HG03571 (cell line): ENCODE results near the gene WDFY2.
"Not testable (repeated sequence)": the region's sequence is repeated elsewhere in the genome, so short reads cannot be mapped to it uniquely, and the experiment has no call there.

ENCODE experiments used
- ATAC-seq: cut with Tn5 transposase; IDR thresholded peaks from one replicate; pipeline ENCODE4 v1.9.1; 2021; ENCODE audit not compliant: unreplicated experiment

Gene WDFY2

DNA sequence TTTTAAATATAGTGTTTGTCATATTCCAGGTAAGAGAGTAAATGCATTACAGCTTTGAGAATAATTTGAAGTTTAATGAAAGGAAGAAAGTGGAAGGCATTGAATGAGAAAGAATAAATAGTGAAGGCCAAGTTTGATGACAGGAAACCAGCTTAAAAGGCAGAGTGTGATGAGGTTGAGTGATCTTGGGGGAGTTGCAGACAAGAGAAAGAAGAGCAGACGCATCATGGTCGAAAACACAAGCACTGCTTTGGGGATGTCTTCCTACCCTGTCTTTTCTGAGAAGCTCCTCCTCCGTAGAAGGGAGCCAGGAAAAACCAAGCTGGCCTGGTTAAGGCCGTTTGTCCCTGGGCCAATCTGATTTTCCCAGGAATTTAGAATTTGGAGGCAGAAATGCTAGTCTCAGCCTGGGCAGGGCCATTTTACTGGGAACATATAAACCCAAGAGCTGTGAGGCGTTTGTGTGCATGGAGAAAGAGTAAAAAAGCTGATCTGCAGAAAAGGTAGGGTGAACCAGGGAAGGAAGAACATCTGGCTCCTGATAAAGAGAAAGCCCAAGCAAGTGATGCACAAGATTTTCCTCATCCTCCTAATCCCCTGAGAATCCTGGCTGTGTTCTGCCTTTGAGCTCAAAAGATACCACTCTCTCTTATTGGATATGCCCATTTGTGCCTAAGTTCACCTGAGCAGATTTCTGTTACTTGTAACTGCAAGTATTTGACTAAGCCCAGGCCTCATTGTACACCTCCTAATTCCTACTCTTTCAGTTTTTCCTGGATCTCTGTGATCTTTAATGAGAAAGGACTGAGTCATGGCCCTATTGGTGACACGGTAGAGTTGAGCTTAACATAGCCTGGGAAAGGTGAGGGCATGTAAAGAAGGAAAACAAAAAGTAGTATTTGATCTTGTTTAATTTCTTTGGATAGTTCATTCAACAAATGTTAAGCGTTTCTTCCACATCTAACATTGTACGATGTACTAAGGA, 80.0 kb downstream of the WDFY2 start:
- ATAC-seq, result no peak

DNA sequence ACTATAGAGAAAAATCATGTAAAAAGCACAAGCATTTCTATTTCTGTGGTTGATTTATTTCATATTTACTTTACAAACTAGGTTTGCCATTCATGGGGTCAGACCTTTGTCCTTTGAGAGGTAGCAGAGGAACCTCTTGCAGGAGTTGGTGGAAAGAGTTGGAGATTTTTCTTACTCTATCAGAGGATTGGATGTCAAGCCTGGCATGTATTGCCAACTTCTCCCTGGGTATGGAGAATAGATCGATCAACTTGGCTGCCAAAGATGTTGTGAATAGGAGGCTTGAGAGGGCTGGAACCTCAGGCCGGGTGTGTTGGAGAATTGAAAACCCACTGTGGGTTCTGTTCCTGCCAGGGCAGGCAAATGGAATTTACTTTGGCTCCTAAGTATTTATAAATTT, 81.2 kb downstream of the WDFY2 start:
- no peak for ATAC-seq

DNA sequence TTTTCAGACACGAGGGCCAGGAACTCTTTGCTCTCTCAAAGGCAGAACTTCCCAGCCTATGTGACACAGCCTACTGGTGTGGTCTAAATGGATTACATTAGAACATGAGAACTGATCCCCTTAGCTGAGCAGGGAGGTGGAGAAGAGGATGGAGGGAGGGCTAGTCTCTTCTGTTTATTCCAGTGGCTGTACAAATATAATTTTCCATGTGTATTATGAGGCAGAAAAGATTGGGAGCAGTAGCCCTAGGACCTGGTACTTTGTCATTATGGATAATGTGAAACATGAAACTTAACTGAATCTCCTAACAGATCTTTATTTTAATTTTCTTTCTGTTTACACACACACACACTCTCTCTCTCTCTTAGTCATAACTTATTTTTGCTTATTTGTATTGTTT, 82.1 kb downstream of the WDFY2 start:
- ATAC-seq, result no peak

DNA sequence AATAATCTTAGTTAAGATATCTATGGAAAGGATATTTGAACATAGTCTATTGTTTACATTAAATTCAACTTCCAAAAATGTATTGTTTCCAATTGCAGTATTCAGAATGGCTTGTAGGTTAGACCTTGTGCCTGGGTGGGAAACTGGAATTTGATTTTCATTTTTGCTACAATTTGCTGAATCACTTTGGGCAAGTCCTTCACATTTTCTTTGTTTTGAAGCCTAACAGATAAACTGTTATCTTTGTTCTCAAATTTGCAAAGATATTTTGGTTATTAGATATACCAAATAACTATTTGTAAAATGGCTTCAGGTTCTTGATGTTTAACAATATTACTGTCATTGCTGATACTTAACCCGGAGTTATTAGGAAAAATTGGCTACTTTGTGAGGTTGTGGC, 82.6 kb downstream of the WDFY2 start:
- ATAC-seq, result no peak

DNA sequence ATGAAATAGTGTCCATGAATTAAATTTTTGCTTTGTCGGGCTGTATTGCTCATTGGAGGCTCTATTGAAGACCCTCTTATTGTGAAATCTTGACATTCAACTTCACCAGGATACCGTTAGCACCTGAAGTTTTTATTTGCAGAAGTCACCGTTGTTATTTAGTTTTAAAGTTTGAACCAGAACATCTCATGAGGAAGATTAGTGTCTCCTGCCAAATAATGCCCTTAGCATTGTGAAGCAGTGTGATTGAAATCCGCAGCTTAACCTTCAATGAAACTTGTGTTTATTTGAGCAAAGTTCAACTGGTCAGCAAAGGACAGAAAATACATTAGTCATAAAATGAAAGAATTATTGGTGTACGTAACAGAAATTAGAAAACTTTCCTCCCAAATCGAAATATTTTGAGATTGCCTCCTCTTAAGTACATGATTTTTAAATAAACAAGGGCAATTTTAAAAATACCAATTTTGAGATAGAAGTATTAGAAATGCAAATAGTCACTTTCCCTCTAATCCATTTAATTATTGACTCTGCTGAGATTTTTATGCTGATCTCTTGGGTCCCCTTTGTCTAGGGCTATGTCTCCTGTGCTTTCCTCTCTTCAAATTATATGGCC, 84.4 kb downstream of the WDFY2 start:
- no peak for ATAC-seq

DNA sequence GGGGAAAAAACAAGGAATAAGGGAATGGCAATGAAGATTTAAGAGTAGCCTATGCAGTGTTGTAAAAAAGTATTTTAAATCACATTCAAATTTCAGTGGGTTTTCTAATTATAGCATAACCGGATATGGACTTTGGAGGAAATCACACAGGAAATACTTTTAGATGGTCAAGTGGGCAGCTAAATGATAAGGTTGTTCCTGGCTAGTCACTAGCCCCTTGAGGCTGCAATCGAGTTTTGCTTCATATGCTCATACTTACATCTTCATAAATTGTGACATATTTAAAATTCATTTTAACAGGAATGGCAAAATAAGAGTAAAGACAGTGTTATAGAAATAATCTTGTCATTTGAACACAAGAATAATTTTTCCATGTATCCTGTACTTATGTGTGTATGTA, 88.9 kb downstream of the WDFY2 start:
- ATAC-seq, result no peak

DNA sequence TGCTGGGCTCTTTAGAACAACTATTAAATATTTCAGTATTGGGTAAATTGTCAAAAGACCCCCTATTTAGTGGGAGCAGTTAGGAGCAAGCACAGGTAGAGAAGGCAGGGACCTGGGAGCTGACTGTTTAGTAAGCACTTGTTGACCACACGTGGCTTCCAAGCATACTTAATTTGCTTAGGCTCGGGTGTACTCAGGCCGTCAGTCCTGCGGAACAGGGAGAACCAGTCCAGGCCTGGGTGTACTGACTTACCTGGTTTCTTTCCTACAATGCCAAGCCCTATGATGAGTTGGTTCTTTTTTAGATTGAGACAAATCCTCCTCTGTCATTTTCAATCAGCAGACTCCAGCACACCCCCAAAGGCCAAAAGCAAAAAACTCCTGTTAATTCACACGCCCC, 90.0 kb downstream of the WDFY2 start:
- ATAC-seq, result no peak

DNA sequence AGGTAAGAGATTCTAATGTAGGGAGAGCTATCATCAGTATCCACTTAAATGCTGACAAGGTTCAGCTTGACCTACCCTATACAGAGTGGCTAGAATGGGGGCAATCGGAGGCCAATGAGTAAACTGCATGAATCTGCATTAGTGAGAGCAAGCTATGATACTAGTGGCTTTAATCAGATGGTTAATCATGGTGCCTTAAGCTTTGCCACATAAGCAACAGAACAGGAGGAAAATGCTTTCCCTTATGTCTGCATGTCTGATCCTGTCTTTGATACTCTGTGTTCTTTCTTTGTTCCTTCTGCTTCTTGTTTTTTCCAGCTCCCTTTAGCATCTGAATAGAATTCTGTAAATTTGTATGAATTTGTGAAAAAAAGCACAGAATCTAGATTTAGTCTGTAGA, 91.1 kb downstream of the WDFY2 start:
- ATAC-seq, result no peak

DNA sequence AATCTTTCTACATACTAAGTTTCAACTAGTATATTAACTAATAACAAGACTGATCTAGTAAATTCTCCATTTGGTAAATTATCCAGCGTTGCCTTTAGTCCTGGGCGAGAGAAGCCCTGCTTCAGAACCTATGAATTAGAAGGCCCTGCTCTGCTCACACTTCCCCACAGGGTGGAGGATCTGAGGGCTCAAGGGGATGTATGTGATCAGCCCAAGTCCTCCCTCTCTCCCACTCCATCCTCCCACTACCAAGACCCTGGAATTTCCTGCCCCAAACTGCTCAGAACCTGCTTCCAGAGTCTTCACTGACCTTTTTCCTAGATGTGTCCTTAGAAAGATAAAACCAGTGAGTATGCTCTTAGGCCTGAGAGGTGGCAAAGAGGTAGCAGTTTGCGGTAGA, 91.6 kb downstream of the WDFY2 start:
- ATAC-seq, result no peak

DNA sequence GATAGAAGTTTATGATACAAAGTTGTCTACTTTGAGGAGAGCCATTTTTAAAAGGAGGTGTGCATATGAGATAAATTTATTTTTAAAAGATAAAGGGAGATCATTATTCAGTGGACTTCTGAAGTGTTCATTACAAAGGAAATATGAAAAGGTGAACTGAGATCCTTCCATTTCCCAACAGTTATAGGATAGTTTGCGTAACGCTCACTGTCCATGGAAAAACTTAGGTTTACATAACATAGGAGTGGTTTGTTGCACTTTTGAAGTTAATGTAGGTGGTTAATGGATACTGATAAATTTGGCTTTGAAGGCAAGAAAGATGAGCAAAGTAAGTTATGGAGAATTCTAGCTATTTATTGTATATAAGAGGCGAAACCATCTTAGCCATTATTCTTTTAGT, 92.5 kb downstream of the WDFY2 start:
- ATAC-seq, result no peak

DNA sequence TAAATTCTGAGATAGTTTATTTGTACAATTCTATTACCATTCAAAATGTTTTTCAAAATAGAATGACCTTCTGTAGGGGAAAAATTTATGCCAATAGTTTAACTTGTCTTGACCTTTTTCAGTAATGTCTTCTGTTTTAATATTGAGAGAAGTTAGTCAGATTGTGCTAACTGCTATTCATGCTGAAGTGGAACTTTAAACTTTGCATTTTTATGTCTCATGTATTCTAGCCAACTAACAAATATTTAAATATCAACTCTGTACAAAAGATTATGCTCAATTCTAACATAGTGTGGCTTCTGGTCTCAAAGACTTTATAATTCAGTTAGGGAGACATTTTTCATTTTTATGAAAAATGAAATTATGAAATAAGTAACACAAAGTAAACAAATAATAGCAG, 94.2 kb downstream of the WDFY2 start:
- no peak for ATAC-seq

DNA sequence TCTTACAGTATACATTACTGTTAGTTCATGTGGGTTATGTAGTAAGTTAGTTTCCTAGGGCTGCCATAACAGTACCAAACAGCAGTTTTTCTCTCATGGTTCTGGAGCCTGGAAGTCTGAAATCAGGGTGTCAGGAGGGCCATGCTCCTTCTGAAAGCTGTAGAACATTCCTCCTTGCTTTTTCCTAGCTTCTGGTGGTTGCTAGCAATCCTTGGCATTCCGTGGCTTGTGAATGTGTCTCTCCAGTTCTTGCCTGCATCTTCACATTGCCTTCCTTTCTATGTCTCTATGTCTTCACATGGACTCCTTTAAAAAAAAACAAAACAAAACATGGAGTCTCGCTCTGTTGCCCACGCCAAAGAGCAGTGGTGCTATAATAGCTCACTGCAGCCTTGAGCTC, 95.4 kb downstream of the WDFY2 start:
- no peak for ATAC-seq

DNA sequence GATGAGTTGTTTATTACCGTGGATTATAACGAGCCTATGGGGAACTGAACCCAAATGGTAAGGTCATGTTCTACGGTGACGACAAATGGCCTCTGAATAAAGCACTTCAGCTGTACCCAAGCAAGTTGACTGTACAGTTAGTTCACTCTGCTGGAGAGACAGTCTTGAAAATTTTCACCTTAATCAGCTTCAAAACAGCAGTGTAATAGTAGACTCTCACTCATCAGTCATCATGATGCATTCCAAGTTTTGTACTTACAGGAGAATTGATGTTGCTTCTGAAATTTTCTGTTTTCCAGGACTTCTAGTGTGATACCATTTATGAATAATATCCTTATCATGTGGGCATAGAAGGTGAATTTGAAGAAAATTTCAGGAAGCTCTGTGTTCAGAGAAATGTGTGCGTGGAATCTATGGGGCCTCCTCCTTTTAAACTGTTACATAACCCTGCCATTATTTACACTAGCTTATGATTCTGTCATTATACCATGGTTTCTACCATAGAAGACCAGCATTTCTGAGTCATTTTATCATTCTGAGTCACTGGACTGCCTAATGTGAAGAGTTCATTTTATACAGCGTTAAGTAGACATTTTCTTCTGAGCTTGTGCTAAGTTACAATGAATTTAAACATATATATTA, 96.9 kb downstream of the WDFY2 start:
- no peak for ATAC-seq

DNA sequence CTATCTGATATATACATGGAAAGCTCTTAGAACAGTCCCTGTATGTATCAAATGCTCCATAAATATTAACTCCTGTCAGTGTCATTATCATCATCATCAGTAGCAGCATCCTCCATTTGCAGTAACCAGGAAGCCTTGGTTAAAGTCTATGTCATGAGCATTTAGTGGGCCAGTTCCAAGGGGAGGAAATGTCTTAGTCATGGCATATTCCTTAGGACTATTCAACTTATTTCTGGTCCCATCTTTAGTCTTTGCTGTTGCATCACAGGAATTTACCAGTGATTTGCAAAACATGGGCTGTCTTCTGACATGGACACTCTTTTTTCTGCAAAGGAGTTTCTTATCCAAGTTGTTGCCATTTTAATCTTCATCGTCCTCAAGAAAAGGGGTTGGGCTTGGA, 98.4 kb downstream of the WDFY2 start:
- no peak for ATAC-seq

DNA sequence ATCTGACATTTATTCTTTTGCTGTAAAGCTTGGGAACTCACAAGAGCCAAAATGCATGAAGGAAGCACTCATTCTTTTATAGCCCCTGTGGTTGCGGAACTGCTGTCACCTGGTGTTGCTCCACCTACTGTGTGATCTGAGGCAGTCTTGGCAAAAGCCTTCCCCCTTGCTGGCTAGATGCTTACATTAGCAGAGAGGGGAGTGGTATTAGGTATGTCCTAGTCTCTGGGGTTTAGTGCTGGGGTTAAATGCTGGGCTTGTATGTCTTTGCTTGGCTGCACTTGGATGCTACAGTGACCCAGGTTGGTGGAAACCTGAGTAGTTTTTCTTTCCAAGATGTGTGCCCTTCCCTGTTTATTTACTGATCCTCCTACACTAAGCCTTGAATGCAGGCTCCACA, 99.3 kb downstream of the WDFY2 start:
- ATAC-seq, result no peak

DNA sequence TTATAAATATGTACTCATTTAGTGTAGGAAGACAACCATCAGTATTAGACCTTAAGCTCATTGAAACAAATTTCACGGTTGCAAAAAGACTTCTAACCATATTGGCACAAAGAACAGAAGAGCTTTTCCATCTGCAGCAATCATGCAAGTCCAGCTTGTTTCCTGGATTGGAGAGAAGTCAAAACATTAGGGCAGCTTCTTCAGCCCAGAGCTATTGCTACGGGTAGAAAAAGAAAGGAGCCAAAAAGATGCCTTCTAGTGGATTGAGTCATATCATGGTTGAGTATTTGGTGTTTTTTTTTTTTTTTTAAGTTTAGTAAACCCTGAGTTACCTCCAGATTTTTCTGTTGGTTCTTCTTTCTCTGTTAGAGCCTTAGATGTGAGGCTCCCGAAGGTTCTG, 99.8 kb downstream of the WDFY2 start:
- ATAC-seq, result no peak

DNA sequence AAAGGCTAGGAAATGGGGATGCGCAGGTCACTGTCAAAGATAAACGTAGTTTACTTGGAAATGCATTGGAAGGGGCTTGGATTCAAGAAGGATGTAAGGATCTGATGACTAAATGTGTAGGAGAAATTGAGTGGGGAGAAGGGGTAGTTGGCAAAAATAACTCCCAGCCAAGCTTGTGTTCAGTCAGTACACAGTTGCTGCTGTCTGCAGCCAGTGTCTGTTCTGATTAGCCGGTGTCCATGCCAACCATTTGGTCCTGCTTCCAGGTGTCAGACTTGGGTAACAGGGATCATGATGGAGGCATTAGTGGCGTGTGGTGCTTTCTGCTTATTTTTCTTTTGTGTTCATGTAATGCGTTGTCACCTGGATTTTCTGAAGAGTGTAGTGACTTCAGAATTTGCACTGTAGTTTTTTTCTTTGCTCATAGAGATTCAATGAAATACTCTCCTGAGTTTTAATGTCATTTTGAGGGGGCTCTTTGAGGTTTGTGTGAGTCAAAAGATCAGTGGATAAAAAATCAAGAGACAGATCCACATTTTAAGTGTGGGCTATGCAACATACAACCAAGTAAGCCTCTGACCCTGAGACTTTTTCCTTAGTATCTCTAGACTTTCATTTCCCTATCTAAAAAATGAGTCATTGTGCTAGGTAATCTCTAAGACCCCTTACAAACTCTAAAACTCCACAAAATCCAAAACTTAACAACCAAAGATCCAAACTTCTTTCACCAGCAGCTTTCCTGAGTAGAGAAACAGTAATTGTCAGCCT, 103.9 kb downstream of the WDFY2 start:
- no peak for ATAC-seq

DNA sequence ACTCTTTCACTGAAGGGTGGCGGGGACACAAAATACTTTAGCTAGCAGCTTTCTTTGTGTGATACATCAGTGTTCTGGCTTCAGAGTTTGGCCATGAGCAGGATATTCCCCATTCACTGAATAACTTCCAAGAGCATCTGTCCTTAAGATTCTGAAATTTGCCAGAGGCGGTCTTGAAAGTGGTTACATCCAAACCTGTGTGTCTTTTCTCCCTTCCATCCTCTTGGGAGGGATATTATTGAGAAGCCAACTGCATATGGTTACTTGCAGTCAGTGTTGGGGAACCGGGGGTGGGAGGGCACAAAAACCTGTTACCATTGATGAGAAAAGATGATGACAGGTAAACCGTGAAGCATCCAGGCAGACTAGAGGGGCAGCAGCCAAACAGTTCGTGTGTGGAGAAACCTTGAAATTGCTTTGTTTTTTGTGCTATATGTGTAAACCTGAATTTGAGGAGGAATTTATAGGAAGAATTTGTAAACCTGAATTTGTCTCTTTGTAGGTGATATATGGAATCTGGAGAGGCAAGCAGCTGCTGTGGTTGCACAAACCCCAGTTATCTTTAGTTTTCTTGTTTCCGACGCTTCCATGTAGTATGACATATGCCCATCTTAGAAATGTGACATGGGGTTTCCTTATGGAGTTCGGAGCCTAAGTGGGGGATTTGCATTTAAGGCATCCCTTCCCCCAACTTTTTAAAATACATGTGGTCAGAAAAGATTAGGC, 104.8 kb downstream of the WDFY2 start:
- no peak for ATAC-seq

DNA sequence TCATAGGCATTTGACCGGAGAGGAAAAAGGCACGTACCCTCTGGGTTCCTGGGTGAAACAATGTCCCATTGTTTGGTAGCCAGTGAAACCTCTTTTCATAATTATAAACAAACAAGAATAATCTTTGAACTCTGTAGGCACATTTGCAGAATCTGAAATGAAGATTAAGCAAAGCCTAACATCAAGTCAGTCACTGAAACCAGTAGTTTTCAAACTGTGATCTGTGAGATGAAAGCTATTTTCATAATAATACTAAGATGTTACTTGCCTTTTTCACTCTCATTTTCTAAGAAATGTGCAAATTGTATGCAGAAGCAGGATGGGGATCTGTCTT, 105.4 kb downstream of the WDFY2 start:
- no peak for ATAC-seq

DNA sequence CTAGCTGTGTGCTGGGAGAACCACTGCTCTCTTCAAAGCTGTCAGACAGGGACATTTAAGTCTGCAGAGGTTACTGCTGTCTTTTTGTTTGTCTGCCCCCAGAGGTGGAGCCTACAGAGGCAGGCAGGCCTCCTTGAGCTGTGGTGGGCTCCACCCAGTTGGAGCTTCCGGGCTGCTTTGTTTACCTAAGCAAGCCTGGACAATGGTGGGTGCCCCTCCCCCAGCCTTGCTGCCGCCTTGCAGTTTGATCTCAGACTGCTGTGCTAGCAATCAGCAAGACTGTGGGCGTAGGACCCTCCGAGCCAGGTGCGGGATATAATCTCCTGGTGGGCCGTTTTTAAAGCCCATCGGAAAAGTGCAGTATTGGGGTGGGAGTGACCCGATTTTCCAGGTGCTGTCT, 111.4 kb downstream of the WDFY2 start:
- ATAC-seq, result not testable (repeated sequence)

DNA sequence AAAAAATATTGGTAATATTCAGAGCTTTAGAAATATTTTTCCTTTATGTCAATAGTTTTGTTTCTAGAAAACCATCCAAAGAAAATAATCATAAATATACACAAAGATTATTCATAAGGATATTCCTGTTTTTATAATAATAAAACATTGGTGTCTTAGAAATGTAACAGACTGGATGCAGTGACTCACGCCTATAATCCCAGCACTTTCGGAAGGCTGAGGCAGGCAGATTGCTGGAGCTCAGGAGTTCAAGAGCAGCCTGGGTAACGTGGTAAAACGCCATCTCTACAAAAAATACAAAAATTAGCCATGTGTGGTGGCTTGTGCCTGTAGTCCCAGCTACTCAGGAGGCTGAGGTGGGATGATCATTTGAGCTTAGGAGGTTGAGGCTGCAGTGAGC, 112.9 kb downstream of the WDFY2 start:
- no peak for ATAC-seq
